ENCODE results near the gene C3. TPM values are rescaled to one million over a fixed set of nuclear protein-coding genes. Genes with fewer than 3 reads are reported as not detected.

The C3 gene
- total and polyA plus RNA-seq, 2 of the 13 experiments (the other 11 are each of a cell fraction or from before 2014, with no cell fraction given) = 1,455 to 6,272 TPM

GRCh38 chr19:6720369-6721137 is at the start of gene C3 (continued):
- TF ChIP-seq CHD4 (IDR thresholded peaks at IDR 0.05; ENCODE audit: borderline replicate concordance, low read length) = peak; percentile 87; the same call in 1 of the 2 replicates
- TF ChIP-seq, protein P1, sequence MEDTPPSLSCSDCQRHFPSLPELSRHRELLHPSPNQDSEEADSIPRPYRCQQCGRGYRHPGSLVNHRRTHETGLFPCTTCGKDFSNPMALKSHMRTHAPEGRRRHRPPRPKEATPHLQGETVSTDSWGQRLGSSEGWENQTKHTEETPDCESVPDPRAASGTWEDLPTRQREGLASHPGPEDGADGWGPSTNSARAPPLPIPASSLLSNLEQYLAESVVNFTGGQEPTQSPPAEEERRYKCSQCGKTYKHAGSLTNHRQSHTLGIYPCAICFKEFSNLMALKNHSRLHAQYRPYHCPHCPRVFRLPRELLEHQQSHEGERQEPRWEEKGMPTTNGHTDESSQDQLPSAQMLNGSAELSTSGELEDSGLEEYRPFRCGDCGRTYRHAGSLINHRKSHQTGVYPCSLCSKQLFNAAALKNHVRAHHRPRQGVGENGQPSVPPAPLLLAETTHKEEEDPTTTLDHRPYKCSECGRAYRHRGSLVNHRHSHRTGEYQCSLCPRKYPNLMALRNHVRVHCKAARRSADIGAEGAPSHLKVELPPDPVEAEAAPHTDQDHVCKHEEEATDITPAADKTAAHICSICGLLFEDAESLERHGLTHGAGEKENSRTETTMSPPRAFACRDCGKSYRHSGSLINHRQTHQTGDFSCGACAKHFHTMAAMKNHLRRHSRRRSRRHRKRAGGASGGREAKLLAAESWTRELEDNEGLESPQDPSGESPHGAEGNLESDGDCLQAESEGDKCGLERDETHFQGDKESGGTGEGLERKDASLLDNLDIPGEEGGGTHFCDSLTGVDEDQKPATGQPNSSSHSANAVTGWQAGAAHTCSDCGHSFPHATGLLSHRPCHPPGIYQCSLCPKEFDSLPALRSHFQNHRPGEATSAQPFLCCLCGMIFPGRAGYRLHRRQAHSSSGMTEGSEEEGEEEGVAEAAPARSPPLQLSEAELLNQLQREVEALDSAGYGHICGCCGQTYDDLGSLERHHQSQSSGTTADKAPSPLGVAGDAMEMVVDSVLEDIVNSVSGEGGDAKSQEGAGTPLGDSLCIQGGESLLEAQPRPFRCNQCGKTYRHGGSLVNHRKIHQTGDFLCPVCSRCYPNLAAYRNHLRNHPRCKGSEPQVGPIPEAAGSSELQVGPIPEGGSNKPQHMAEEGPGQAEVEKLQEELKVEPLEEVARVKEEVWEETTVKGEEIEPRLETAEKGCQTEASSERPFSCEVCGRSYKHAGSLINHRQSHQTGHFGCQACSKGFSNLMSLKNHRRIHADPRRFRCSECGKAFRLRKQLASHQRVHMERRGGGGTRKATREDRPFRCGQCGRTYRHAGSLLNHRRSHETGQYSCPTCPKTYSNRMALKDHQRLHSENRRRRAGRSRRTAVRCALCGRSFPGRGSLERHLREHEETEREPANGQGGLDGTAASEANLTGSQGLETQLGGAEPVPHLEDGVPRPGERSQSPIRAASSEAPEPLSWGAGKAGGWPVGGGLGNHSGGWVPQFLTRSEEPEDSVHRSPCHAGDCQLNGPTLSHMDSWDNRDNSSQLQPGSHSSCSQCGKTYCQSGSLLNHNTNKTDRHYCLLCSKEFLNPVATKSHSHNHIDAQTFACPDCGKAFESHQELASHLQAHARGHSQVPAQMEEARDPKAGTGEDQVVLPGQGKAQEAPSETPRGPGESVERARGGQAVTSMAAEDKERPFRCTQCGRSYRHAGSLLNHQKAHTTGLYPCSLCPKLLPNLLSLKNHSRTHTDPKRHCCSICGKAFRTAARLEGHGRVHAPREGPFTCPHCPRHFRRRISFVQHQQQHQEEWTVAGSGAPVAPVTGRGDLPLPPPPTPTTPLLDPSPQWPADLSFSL (CRISPR knock-in tag; IDR thresholded peaks at IDR 0.05) = peak; percentile 77; the same call in 1 of the 2 replicates
- peak; percentile 97 for TF ChIP-seq ZBTB4 (CRISPR knock-in tag; IDR thresholded peaks at IDR 0.05; ENCODE audit: borderline replicate concordance)
- TF ChIP-seq TOPORS (CRISPR knock-in tag; IDR thresholded peaks at IDR 0.05) = no peak
- no peak for TF ChIP-seq ATF7 (IDR thresholded peaks at IDR 0.05)
- TF ChIP-seq ATF7 (CRISPR knock-in tag; IDR thresholded peaks at IDR 0.05) = peak; percentile 69; the same call in 1 of the 2 replicates
- TF ChIP-seq RELA (CRISPR knock-in tag; IDR thresholded peaks at IDR 0.05) = peak; percentile 100
- 0 out of 2 replicates have a peak, but pooled peaks have one; percentile 19 for TF ChIP-seq KLF12 (CRISPR knock-in tag; IDR thresholded peaks at IDR 0.05; ENCODE audit: borderline replicate concordance)
- TF ChIP-seq, protein P2, sequence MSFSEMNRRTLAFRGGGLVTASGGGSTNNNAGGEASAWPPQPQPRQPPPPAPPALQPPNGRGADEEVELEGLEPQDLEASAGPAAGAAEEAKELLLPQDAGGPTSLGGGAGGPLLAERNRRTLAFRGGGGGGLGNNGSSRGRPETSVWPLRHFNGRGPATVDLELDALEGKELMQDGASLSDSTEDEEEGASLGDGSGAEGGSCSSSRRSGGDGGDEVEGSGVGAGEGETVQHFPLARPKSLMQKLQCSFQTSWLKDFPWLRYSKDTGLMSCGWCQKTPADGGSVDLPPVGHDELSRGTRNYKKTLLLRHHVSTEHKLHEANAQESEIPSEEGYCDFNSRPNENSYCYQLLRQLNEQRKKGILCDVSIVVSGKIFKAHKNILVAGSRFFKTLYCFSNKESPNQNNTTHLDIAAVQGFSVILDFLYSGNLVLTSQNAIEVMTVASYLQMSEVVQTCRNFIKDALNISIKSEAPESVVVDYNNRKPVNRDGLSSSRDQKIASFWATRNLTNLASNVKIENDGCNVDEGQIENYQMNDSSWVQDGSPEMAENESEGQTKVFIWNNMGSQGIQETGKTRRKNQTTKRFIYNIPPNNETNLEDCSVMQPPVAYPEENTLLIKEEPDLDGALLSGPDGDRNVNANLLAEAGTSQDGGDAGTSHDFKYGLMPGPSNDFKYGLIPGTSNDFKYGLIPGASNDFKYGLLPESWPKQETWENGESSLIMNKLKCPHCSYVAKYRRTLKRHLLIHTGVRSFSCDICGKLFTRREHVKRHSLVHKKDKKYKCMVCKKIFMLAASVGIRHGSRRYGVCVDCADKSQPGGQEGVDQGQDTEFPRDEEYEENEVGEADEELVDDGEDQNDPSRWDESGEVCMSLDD (CRISPR knock-in tag; IDR thresholded peaks at IDR 0.05; ENCODE audit: borderline replicate concordance) = peak; percentile 97
- TF ChIP-seq, protein P3, sequence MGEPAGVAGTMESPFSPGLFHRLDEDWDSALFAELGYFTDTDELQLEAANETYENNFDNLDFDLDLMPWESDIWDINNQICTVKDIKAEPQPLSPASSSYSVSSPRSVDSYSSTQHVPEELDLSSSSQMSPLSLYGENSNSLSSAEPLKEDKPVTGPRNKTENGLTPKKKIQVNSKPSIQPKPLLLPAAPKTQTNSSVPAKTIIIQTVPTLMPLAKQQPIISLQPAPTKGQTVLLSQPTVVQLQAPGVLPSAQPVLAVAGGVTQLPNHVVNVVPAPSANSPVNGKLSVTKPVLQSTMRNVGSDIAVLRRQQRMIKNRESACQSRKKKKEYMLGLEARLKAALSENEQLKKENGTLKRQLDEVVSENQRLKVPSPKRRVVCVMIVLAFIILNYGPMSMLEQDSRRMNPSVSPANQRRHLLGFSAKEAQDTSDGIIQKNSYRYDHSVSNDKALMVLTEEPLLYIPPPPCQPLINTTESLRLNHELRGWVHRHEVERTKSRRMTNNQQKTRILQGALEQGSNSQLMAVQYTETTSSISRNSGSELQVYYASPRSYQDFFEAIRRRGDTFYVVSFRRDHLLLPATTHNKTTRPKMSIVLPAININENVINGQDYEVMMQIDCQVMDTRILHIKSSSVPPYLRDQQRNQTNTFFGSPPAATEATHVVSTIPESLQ (CRISPR knock-in tag; conservative IDR thresholded peaks at IDR 0.05) = peak; percentile 63; the same call in 1 of the 2 replicates
- peak; percentile 76 for TF ChIP-seq MIXL1 (CRISPR knock-in tag; IDR thresholded peaks at IDR 0.05)
- peak; percentile 76; the same call in 1 of the 2 replicates for TF ChIP-seq ZNF580 (CRISPR knock-in tag; IDR thresholded peaks at IDR 0.05; ENCODE audit: borderline replicate concordance, low read depth)
- TF ChIP-seq SYNCRIP (IDR thresholded peaks at IDR 0.05; ENCODE audit: insufficient read depth, low read depth, low read length) = no peak
